ENCODE data around the gene COL4A2. TPM values are rescaled to one million over a fixed set of nuclear protein-coding genes. Genes with fewer than 3 reads are reported as not detected.

COL4A2 gene
- total RNA-seq, 2 donors from 2014 or later = 999 to 1,135 TPM

DNA sequence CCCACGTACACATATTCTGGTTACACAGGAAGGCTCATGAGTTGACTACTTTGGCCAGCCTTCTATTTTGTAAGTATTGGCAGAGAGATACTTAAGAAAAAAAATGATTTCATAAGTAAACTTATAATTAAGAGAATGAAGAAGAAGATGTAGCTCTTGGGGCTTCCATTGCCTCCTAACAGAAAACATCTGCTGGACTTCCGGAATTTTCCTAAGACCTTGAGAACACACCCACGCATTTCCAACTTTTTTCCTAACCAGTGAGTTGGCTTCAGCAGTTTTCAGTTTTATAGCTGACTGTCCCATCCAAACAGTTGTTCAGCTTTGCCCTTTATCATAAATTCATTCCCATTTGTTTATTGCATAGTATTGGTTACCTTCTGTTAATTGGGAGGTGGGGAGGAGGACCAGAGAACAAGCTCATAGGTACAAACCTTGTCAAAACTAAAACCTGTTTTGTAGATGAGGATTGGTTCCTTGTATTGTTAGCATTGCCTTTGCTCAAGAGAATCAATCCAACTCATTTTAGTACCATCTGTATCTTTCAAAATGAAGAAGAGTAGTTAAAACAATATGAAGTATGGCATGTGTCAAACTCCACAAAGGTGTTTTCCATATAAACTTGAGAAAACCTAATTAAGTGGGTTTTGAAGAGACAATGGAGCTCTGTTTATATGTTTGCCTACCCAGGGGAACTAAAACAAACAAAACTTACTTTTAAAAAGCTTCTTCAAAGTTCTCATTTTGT lies 93.9 kb downstream of the COL4A2 start:
- Histone ChIP-seq H3K36me3 (no peaks in the 10 kb centered on the region), H3K9me3 (no peaks in the 10 kb centered on the region), H3K4me3 (no peak overlapping the region), H3K27me3 (replicated peaks; ENCODE audit: insufficient read depth) (no peaks in the 10 kb centered on the region), H3K27ac (peak overlapping the region; percentile 98 to 99), H3K4me1 (ENCODE audit: control insufficient read depth in 1 of 2, low read depth in 2 of 2) (peaks cover 54 to 91% of the 10 kb centered on the region in 2 donors)
- TF ChIP-seq, protein P1, sequence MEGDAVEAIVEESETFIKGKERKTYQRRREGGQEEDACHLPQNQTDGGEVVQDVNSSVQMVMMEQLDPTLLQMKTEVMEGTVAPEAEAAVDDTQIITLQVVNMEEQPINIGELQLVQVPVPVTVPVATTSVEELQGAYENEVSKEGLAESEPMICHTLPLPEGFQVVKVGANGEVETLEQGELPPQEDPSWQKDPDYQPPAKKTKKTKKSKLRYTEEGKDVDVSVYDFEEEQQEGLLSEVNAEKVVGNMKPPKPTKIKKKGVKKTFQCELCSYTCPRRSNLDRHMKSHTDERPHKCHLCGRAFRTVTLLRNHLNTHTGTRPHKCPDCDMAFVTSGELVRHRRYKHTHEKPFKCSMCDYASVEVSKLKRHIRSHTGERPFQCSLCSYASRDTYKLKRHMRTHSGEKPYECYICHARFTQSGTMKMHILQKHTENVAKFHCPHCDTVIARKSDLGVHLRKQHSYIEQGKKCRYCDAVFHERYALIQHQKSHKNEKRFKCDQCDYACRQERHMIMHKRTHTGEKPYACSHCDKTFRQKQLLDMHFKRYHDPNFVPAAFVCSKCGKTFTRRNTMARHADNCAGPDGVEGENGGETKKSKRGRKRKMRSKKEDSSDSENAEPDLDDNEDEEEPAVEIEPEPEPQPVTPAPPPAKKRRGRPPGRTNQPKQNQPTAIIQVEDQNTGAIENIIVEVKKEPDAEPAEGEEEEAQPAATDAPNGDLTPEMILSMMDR (IDR thresholded peaks at IDR 0.05) = no peak
- no peak for DNase-seq (ENCODE audit: low spot score)
- ATAC-seq (ENCODE audit: insufficient number of reproducible peaks, low FRiP score, low read depth) = no peak

DNA sequence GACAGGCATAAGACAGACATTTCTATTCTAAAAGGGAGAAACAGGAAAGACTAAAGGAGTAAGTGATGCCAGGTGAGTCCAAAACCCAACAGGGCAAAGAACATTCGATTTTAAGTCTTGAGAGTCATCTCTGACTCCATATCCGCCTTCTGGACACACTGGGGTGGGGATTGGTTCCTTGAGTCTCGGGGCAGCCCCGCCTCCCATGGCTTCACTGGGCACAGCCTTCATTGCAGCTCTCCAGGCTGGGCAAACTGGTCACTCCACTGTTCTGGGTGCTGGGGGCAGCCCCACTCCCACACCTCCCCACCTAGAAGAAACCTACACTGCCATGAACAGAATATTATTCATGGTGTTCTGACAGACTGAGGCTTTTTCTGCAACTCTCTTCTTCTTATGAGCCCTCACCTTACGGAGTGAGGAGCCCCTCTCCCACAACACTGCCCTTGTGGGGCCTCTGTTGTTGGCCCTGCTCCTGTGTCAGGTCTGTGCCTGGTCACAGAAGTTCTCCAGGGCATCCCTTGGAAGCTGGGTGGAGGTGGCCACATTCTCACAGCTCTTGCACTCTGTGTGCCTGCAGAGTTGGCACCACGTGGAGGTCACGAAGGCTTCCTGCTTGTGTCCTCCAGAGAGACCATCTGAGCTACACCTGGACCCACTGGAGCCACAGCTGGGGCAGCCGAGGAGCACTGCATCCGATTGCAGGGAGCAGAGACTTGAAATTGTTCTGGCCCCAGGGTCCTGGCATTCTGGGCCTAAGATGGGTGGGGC lies 95.4 kb downstream of the COL4A2 start:
- no peak overlapping the region for H3K4me3 ChIP-seq
- no peaks in the 10 kb centered on the region for H3K27me3 ChIP-seq (replicated peaks; ENCODE audit: insufficient read depth)
- no peak for DNase-seq (ENCODE audit: low spot score)
- H3K27ac ChIP-seq = peak overlapping the region; percentile 67 to 98
- H3K9me3 ChIP-seq = no peaks in the 10 kb centered on the region
- peaks cover 56 to 97% of the 10 kb centered on the region in 2 donors for H3K4me1 ChIP-seq (ENCODE audit: control insufficient read depth in 1 of 2, low read depth in 2 of 2)
- ATAC-seq (ENCODE audit: insufficient number of reproducible peaks, low FRiP score, low read depth) = no peak
- TF ChIP-seq, protein P1 (IDR thresholded peaks at IDR 0.05) = no peak
- no peaks in the 10 kb centered on the region for H3K36me3 ChIP-seq

DNA sequence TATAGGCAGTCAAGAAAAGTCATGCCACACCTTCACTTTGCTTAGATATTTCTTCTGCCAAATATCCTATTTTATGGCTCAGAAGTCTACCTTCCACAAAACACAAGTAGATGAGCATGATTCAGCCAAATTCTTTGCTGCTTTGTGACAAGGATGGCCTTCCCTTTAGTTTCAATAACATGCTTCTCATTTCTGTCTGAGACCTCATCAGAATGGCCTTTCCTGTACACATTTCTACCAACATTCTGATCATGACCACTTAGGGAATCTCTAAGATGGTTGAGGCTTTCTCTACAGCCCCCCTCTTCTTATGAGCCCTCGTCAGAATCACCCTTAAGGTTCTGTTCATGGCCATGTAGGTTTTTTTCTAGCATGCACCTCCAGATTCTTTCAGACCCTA lies 96.2 kb downstream of the COL4A2 start:
- DNase-seq (ENCODE audit: low spot score) = no peak
- no peaks in the 10 kb centered on the region for H3K27me3 ChIP-seq (replicated peaks; ENCODE audit: insufficient read depth)
- ATAC-seq (ENCODE audit: insufficient number of reproducible peaks, low FRiP score, low read depth) = no peak
- H3K4me1 ChIP-seq (ENCODE audit: control insufficient read depth in 1 of 2, low read depth in 2 of 2) = peaks cover 54 to 97% of the 10 kb centered on the region in 2 donors
- H3K27ac ChIP-seq = peak overlapping the region; percentile 67 to 98
- H3K4me3 ChIP-seq = no peak overlapping the region
- no peaks in the 10 kb centered on the region for H3K36me3 ChIP-seq
- H3K9me3 ChIP-seq = no peaks in the 10 kb centered on the region
- TF ChIP-seq, protein P1 (IDR thresholded peaks at IDR 0.05) = no peak

DNA sequence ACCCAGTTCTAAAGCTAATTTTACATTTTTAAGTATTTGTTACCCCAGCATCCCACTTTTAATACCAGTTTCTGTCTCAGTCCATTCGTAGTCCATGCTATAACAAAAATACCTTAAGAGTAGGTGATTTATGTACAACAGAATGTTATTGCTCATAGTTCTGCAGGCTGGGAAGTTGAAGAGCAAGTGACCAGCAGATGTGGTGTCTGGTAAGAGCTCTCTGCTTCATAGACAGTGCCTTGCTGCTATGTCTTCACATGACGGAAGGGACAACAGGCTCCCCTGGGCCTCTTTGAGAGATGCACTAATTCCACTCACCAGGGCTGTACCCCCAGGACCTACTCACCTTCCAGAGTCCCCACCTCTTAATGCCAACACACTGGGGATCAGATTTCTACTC lies 96.6 kb downstream of the COL4A2 start:
- Histone ChIP-seq H3K27ac (peak overlapping the region; percentile 67 to 98), H3K36me3 (no peaks in the 10 kb centered on the region), H3K4me1 (ENCODE audit: control insufficient read depth in 1 of 2, low read depth in 2 of 2) (peaks cover 50 to 96% of the 10 kb centered on the region in 2 donors), H3K4me3 (no peak overlapping the region), H3K27me3 (replicated peaks; ENCODE audit: insufficient read depth) (no peaks in the 10 kb centered on the region), H3K9me3 (no peaks in the 10 kb centered on the region)
- DNase-seq (ENCODE audit: low spot score) (no peak), ATAC-seq (ENCODE audit: insufficient number of reproducible peaks, low FRiP score, low read depth) (no peak)
- TF ChIP-seq, protein P1 (IDR thresholded peaks at IDR 0.05) = no peak

DNA sequence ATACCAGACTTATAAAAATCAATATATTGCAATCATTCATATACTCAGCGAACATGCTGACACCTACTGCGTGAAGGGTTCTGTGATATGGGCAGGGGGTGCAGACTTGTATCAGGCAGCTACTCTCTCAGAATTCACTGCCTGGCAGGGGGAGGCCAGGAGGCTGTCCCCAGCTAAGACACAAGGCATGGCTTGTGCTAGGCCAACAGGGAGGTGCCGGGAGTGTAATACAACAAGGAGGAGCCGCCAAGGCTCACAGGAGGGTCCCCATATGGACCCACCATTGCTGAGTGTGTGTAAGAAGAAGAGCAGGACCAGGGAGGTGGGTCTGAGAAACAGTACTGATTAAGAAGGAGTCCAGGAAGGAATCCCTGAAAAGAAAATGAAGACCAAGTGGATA lies 97.2 kb downstream of the COL4A2 start:
- no peaks in the 10 kb centered on the region for H3K27me3 ChIP-seq (replicated peaks; ENCODE audit: insufficient read depth)
- H3K27ac ChIP-seq = peak overlapping the region; percentile 67 to 98
- H3K4me3 ChIP-seq = no peak overlapping the region
- ATAC-seq (ENCODE audit: insufficient number of reproducible peaks, low FRiP score, low read depth) (no peak), DNase-seq (ENCODE audit: low spot score) (no peak)
- TF ChIP-seq, protein P1 (IDR thresholded peaks at IDR 0.05) = no peak
- H3K9me3 ChIP-seq = no peaks in the 10 kb centered on the region
- no peaks in the 10 kb centered on the region for H3K36me3 ChIP-seq
- peaks cover 44 to 94% of the 10 kb centered on the region in 2 donors for H3K4me1 ChIP-seq (ENCODE audit: control insufficient read depth in 1 of 2, low read depth in 2 of 2)
